IMR-90 (cell line): ENCODE results near the gene STK40. TPM values are rescaled to one million over a fixed set of nuclear protein-coding genes. Genes with fewer than 3 reads are reported as not detected.

ENCODE experiments used
- ATAC-seq: fragments of 200-7000 bp; cut with Tn5 transposase; 2 replicates; pipeline ENCODE4 v1.9.1; 2020; ENCODE audit warnings: low read depth, mild to moderate bottlenecking, moderate library complexity
- BruUV-seq: library from RNA; stranded (reverse); fragments of 400-500 nt; replicated peaks from 2 replicates; lab custom pipeline; 2021; lab: Mats Ljungman, UMichigan
- CTCF ChIA-PET: fragments of 300-600 bp; formaldehyde crosslinking; extraction: SDS; loops from one replicate; lab custom pipeline; 2021; ENCODE audit warnings: antibody characterized with exemption; lab: Yijun Ruan, JAX
- POLR2A ChIA-PET: fragments of 300-600 bp; sonication (Branson Sonifier 250); formaldehyde crosslinking; loops from one replicate; lab custom pipeline; 2022; ENCODE audit warnings: antibody characterized with exemption; ENCODE audit not compliant: unreplicated experiment; lab: Charles Lee
- DNase-seq: peaks from one replicate; pipeline ENCODE4 v3.0.0; 2013
- H2AFZ ChIP-seq: replicated peaks from 2 replicates; pipeline ENCODE3; 2013; ENCODE audit warnings: low read length, mild to moderate bottlenecking; ENCODE audit not compliant: poor library complexity
- H2AK5ac ChIP-seq: 2 replicates; pipeline ENCODE4 v1.6.1; 2013; ENCODE audit warnings: low read depth, low read length, inconsistent platforms
- H2AK9ac ChIP-seq: replicated peaks from 2 replicates; pipeline ENCODE3; 2013; ENCODE audit warnings: mild to moderate bottlenecking, low read depth, low read length, moderate library complexity; ENCODE audit not compliant: poor library complexity
- H2BK120ac ChIP-seq: 2 replicates; pipeline ENCODE4 v1.6.1; 2013; ENCODE audit warnings: low read depth, low read length, inconsistent platforms
- H2BK15ac ChIP-seq: 3 replicates; pipeline ENCODE4 v1.6.1; 2013; ENCODE audit warnings: low read depth, low read length, inconsistent platforms
- H2BK20ac ChIP-seq: 2 replicates; pipeline ENCODE4 v1.6.1; 2013; ENCODE audit warnings: low read depth, mild to moderate bottlenecking, inconsistent platforms, low read length, moderate library complexity
- H2BK5ac ChIP-seq: 2 replicates; pipeline ENCODE4 v1.6.1; 2013; ENCODE audit warnings: mild to moderate bottlenecking, low read depth, low read length, inconsistent platforms; ENCODE audit not compliant: poor library complexity, severe bottlenecking
- H3K14ac ChIP-seq: replicated peaks from 2 replicates; pipeline ENCODE4 v1.6.1; 2013; ENCODE audit warnings: low read depth, low read length, inconsistent platforms
- H3K18ac ChIP-seq: 2 replicates; pipeline ENCODE4 v1.6.1; 2013; ENCODE audit warnings: low read depth, low read length, control low read depth
- H3K23ac ChIP-seq: 2 replicates; pipeline ENCODE4 v1.6.1; 2013; ENCODE audit warnings: low read depth, low read length, inconsistent platforms
- H3K27ac ChIP-seq: 2 replicates; pipeline ENCODE4 v1.5.1; 2013; ENCODE audit warnings: mild to moderate bottlenecking, control low read depth, low read length; ENCODE audit not compliant: insufficient read depth
- H3K27me3 ChIP-seq: 2 replicates; pipeline ENCODE4 v1.6.1; 2013; ENCODE audit warnings: low read length; ENCODE audit not compliant: control insufficient read depth, insufficient read depth
- H3K36me3 ChIP-seq: 2 replicates; pipeline ENCODE4 v1.6.1; 2013; ENCODE audit warnings: low read length, mixed read lengths; ENCODE audit not compliant: control insufficient read depth, insufficient read depth
- H3K4ac ChIP-seq: 2 replicates; pipeline ENCODE4 v1.6.1; 2013; ENCODE audit warnings: low read depth, low read length, inconsistent platforms
- H3K4me1 ChIP-seq: 2 replicates; pipeline ENCODE4 v1.6.1; 2013; ENCODE audit warnings: low read length, mixed read lengths; ENCODE audit not compliant: control insufficient read depth, insufficient read depth
- H3K4me2 ChIP-seq: 2 replicates; pipeline ENCODE4 v1.6.1; 2013; ENCODE audit warnings: low read depth, mild to moderate bottlenecking, control low read depth, low read length, moderate library complexity
- H3K4me3 ChIP-seq: 2 replicates; pipeline ENCODE4 v1.5.1; 2013; ENCODE audit warnings: low read depth, mild to moderate bottlenecking, control low read depth, low read length, moderate library complexity; ENCODE audit not compliant: insufficient read depth
- H3K56ac ChIP-seq: 2 replicates; pipeline ENCODE4 v1.6.1; 2013; ENCODE audit warnings: low read length, inconsistent platforms; ENCODE audit not compliant: insufficient read depth; ENCODE audit errors: extremely low read depth
- H3K79me1 ChIP-seq, 2 experiments: 2 replicates each; pipeline ENCODE4 v1.6.1; 2013; ENCODE audit warnings: low read length in 2 of 2, inconsistent platforms in 1 of 2, low read depth in 1 of 2
- H3K9ac ChIP-seq: 2 replicates; pipeline ENCODE4 v1.6.1; 2013; ENCODE audit warnings: low read depth, low read length, control low read depth
- H3K9me1 ChIP-seq: 2 replicates; pipeline ENCODE4 v1.6.1; 2013; ENCODE audit warnings: low read length, inconsistent platforms; ENCODE audit not compliant: insufficient read depth
- H3K9me3 ChIP-seq: 2 replicates; pipeline ENCODE4 v1.6.1; 2013; ENCODE audit warnings: low read length; ENCODE audit not compliant: control insufficient read depth, insufficient read depth
- H4K20me1 ChIP-seq: 2 replicates; pipeline ENCODE4 v1.6.1; 2013; ENCODE audit warnings: low read length, inconsistent platforms; ENCODE audit not compliant: insufficient read depth
- H4K5ac ChIP-seq: 2 replicates; pipeline ENCODE4 v1.6.1; 2013; ENCODE audit warnings: mild to moderate bottlenecking, low read depth, low read length, control low read depth
- H4K8ac ChIP-seq, 2 experiments: 2 replicates each; pipeline ENCODE4 v1.6.1; 2013; ENCODE audit warnings: low read depth in 2 of 2, low read length in 2 of 2, control low read depth in 1 of 2, inconsistent platforms in 1 of 2
- H4K91ac ChIP-seq: 2 replicates; pipeline ENCODE4 v1.6.1; 2013; ENCODE audit warnings: low read depth, low read length, inconsistent platforms; ENCODE audit not compliant: insufficient read depth
- POLR2A ChIP-seq: IDR thresholded peaks from 2 replicates; pipeline ENCODE4 v1.6.1; 2012; ENCODE audit warnings: mild to moderate bottlenecking, low read depth, low read length
- SMC3 ChIP-seq: fragments of 150-350 bp; IDR thresholded peaks from 2 replicates; pipeline ENCODE4 v1.6.1; 2016; ENCODE audit warnings: low read depth, mild to moderate bottlenecking, antibody characterized with exemption, low read length, moderate library complexity
- WGBS, 2 experiments: methylation state at CpG; one replicate each; pipeline versions ENCODE4 v1.1.5 to v1.1.7; 2013; ENCODE audit warnings: missing lambda C conversion rate in 2 of 2; ENCODE audit not compliant: insufficient read length in 1 of 2; ENCODE audit errors: extremely low coverage in 2 of 2; 5-methylcytosine and 5-hydroxymethylcytosine counted together
- dilution Hi-C: fragments of 300-500 bp; cut with HindIII; formaldehyde crosslinking; loops from one replicate; pipeline ENCODE4 v1.14.3; 2018; ENCODE audit warnings: low sequenced_read_pairs; ENCODE audit not compliant: unreplicated experiment
- in situ Hi-C: fragments of 300-500 bp; cut with MboI; formaldehyde crosslinking; loops from 3 replicates; pipeline ENCODE4 v1.14.3; 2019; ENCODE audit warnings: low sequenced_read_pairs, inconsistent platforms, mixed read lengths
- intact Hi-C: fragments of 100-400 bp; cut with micrococcal nuclease; formaldehyde crosslinking; loops from 2 replicates; pipeline ENCODE4 v1.10.0; 2022
- polyA plus RNA-seq, 3 experiments: library from polyadenylated mRNA; depleted of rRNA; stranded (reverse); fragments of >200 nt; gene quantifications; 2 replicates each; pipeline ENCODE4 v1.2.3, GENCODE V29; 2012; ENCODE audit warnings: low replicate concordance in 1 of 3
- total RNA-seq: library from RNA; depleted of rRNA; stranded (reverse); fragments of >200 nt; gene quantifications from 2 replicates; pipeline ENCODE4 v1.2.3, GENCODE V29; 2012

STK40 gene
- total and polyA plus RNA-seq, 2 of the 4 experiments (the other 2 are of a cell fraction) = 16.0 to 29.9 TPM

GRCh38 chr1:36329817-36330216 is 55.9 kb downstream of the STK40 start:
- no peak overlapping the region for H3K18ac ChIP-seq
- H2BK15ac ChIP-seq = no peak overlapping the region
- no peak overlapping the region for H2AK9ac ChIP-seq
- H2BK20ac ChIP-seq = no peak overlapping the region
- H4K91ac ChIP-seq = no peak overlapping the region
- ATAC-seq = no peak
- intact Hi-C loops (no loop called here), in situ Hi-C loops (no loop called here), dilution Hi-C loops (no loop called here)
- peaks cover 0 to 33% of the 10 kb centered on the region in 2 experiments for H3K79me1 ChIP-seq
- H2AFZ ChIP-seq = no peak overlapping the region
- H4K5ac ChIP-seq = no peak overlapping the region
- peaks cover 16% of the 10 kb centered on the region for H3K9me1 ChIP-seq
- peaks cover 6% of the 10 kb centered on the region for H3K4me1 ChIP-seq
- 89% methylated on average over 3 of the region's 9 CpGs; no CpG with 5 or more reads in 1 of the 2 experiments for WGBS, 2 experiments
- BruUV-seq = no TSS peak
- H3K14ac ChIP-seq = no peak overlapping the region
- no peak overlapping the region for H3K9ac ChIP-seq
- no peak overlapping the region for H2BK120ac ChIP-seq
- H3K56ac ChIP-seq = no peak overlapping the region
- no peaks in the 10 kb centered on the region for H4K20me1 ChIP-seq
- no peak for DNase-seq
- H3K27me3 ChIP-seq = no peaks in the 10 kb centered on the region
- no peak overlapping the region for H3K27ac ChIP-seq
- ChIA-PET CTCF (no interaction called here), POLR2A (no interaction called here)
- TF ChIP-seq POLR2A (no peak), SMC3 (no peak)
- H3K4me3 ChIP-seq = no peak overlapping the region
- H3K36me3 ChIP-seq = no peaks in the 10 kb centered on the region
- H3K4me2 ChIP-seq = no peak overlapping the region
- H2AK5ac ChIP-seq = no peak overlapping the region
- no peak overlapping the region for H2BK5ac ChIP-seq
- H3K23ac ChIP-seq = no peak overlapping the region
- H4K8ac ChIP-seq = no peak overlapping the region
- no peaks in the 10 kb centered on the region for H3K9me3 ChIP-seq
- no peak overlapping the region for H3K4ac ChIP-seq
